Pulmonary artery endothelial cell (primary cell): ENCODE measurements around the gene FOXP1. TPM values are rescaled to one million over a fixed set of nuclear protein-coding genes. Genes with fewer than 3 reads are reported as not detected.
A peak's percentile ranks its signal among the peaks of the same experiment; 100 is the strongest.

ENCODE experiments used
- DNase-seq: peaks from one replicate; pipeline ENCODE4 v3.0.0-alpha.2; 2011; ENCODE audit warnings: low read depth, low spot score
- total RNA-seq: library from RNA; depleted of rRNA; stranded (reverse); fragments of >200 nt; gene quantifications from 2 replicates; pipeline ENCODE4 v1.2.3, GENCODE V29; 2014

The FOXP1 gene
- total RNA-seq, result 48.2 and 65.7 TPM in 2 replicates

DNA sequence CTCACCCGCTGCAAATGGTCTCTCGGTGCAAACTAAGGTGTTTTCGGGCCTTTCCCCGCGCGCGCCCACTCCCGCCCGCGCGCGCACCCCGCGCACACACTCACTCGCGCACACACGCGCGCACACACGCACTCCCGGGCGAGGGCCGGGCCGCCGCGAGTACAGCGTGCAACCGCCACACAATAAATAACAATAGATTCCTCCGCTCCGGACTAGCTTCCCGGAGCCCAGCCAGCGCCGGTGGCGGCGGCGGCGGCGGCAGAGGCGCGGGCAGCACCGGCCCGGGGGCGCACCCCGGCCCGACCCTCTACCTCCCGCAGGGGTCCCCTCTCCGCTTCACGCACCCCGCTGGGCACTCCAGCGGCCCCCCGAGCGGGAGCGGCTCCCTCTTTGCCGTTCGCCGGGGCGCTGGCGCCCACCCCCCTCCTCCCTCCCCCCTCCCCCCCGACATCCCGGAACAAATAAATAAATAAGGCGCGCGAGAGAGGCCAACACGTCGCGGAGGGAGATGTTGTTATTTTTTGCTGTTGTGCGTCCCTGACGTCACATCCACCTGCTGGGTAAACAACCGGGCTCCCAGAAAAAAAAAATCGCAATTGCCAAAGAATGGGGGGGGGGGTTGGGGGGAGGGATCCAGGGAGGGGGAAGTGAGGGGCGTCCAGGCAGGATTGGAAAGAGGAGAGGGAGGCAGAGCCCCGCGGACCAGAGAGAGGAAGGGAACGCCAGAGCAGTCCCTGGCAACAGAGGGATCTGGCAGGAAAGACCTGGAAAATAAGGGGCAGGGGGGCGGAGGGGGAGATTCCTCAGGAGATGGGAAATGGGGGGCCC lies at the start of gene FOXP1:
Gene FOXP1, minus strand, starts transcription at position 163 of the 828 bp plus-strand sequence. CDS start 385,347 bp downstream, outside the sequence.
- DNase-seq, result peak; percentile 68

DNA sequence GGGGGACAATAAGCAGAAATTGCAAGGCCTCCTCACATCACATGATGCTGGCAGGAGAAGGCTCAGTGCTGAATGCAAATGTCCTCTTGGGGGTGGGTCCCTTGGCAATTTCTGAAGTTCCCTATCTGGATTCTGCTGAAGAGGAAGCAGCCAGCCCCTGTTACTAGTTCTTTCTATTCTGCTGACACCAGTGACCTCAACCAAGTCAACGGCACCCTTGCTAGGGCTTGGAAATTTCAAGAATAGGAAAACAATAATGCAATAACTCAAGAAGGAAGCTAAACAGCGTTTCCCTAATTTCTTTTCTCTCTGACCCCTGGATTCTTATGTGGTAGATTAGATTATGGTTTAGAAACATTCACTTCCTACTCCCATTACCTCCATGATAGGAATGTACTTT lies 46.2 kb upstream of the FOXP1 start:
- DNase-seq, result no peak

DNA sequence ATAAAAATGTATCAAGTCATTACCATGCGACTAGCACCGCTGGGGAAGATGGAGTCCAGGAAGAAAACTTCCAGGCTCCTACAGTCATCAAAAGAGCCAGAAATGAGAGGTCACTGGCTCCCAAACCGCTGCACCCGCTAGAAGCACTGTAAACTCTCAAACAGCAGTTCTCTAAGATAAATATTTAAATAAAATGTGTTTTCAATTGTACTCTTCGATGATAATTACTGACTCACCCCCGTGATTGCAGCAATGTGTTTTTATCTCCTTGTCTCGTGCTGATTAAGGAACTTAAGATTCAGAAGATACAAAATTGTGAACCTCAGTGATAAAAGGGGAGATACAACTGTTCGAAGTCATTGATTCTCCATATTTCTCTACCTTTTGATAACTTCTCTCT lies 45.8 kb upstream of the FOXP1 start:
- no peak for DNase-seq

DNA sequence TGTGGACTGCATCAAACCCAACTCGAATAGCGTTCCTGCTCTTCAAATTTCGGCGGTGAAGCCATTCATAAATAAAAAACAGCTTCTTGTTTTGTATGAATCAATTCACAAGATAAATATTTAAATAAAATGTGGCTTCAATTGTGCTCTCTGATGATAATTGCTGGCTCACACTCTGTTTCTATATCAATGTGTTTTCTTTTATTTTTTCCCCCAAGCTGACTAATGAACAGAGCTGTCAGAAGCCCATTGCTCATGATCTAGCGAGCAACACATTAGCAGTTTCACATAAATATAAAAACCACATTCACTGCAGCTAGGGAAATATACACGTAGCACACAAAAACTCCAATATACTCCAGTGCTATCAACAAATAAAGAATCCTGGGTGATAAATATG lies 45.0 kb upstream of the FOXP1 start:
- no peak for DNase-seq

DNA sequence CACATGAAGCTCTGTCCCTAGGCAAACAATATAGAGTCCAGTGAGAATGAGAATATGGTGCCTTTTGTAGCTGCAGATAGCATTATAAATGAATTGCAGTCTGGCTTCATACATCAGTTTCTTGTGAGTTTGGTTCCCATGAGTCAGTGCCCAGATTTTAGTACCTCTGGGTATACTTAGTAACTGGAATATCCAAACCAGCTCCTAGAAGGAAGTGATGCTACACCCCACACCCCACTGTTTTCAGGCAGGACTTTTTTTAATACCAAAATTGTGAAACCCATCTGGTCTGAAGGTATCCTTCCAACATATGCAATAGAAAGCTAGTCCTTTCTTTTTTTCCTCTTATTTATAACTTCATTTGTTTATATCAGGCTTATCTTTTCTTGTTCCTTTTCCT lies 42.1 kb upstream of the FOXP1 start:
- no peak for DNase-seq

DNA sequence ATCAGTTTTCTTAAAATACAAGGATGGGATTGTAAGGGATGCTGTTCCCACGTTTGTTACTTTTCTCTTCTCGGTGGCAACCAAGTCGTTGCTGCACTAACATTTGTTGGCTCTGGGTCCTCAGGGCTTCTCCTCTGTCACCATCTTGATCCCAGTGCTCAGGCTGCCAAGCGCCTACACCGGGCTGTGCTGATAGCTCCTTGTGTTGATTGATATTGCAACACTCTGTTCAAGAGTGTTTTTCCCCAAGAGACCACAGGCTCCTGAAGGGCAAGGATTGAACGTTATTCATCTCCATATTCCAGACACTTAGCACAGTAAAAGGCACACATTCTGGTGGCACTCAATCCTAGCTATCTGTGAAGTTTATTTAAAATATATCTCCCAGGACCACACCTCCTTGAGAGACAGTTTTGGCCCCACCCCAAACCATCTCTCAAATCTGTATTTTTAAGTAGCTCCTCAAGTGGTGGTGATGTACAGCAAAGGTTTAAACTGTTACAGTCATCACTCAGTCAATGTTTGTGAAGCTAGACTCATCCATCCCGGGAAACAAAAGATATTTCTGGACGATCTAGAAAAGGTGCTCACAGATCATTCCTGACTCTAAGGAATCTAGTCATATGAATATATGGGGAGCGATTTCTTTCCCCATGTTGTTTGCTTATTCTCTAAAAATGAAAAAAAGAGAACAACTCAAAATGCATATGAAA lies 38.5 kb upstream of the FOXP1 start:
- DNase-seq, result no peak

DNA sequence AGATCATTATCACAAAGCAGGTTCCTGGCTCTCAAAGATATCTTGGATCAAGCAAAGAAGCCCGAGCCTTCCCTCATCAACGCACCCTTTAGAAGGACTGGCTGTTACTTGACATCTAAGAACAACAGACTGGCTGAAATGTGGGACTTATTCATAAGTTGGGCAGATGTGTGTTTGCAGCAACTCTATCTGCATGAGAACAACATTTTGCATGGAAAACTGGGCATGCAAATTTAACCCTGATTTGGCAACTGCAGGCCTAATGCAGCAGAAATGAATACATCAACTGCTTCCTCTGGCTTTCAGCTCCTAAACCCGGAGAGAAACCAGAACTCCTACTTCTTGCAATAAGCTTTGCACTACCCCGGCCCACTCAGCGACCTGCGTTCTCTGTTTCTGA lies 35.0 kb upstream of the FOXP1 start:
- DNase-seq, result no peak

DNA sequence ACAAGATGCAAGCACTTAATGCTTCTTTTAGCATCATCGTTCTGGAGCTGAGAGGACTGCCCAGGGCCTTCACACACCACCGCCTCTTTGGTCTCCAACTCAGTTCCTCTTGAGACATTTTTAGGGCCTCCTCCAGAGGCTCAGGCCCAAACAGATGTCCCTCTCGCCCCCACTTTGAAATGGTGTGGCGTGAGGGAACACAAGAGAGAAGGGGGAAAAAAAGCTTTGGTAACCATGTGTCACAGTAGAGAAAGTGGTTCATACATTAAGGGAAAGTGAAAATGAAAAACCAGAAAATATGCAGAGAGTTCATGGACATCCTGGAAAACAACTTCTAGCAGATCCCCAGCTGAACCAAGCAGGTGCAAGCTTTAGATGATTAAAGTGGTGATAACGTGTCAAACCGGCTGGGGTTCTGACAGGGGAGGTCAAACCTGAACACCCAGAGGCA lies 33.1 kb upstream of the FOXP1 start:
- no peak for DNase-seq

DNA sequence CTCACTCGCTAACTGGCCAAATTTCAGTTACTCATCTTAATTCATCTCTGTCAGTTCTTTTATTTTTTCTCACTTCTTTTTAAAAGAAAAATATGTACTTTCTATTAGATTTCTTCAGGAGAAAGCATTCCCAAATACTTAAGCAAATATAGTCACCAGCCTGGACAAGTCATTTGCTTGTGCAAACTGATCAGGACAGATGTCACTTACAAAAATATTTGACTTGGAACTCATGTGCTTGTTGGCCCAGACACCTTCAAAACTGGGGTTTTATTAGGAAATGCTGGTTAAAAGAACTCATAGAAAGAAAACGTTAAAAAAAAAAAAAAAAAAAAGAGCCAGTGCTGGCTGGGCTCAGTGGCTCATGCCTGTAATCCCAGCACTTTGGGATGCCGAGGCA lies 31.3 kb upstream of the FOXP1 start:
- no peak for DNase-seq

DNA sequence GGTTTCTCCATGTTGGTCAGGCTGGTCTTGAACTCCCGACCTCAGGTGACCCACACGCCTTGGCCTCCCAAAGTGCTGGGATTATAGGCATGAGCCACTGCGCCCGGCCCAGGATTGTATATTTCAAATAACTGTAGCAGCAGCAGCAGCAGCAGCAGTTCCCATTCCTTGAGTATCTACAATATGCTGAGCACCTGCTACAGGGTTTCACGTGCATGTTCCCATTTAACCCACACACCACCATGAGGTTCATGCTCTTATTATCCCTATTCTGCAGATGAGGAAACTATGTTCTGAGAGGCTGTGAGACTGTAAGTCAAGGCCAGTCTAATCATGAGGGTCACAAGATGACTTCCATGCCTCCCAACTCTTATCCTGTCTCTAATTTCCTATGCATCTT lies 30.9 kb upstream of the FOXP1 start:
- no peak for DNase-seq

DNA sequence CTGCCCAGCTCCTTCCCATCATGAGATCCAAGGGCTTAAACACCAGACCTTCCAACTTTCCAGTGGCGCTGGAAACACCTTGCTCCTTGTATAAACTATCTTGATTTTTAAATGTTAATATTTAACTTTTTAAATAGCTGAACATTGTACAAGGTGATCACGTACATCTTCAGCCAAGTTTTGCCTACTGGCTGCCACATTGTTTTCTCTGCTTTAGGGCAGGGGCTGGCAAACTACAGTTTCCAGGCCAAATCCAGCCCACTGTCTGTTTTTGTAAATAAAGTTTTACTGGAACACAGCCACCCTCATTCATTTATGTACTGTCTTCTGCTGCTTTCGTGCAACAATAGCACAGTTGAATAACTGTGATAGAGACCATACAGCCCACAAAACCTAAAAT lies 27.6 kb upstream of the FOXP1 start:
- DNase-seq, result no peak

DNA sequence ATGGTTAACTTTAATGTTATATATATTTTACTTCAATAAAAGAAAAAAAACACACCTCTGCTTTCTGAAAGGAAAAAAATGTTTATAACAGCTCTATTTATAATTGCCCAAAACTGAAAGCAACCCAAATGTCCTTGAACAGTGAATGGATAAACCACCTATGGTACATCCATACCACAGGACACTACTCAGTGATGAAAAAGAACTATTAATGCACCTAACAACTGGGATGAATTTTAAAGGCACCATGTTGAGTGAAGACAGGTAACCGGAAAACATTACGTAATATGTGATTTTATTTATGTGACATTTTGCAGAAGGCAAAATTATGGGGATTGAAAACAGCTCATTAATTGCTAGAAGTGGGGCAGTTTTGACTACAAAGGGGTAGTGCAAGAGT lies 23.8 kb upstream of the FOXP1 start:
- no peak for DNase-seq

DNA sequence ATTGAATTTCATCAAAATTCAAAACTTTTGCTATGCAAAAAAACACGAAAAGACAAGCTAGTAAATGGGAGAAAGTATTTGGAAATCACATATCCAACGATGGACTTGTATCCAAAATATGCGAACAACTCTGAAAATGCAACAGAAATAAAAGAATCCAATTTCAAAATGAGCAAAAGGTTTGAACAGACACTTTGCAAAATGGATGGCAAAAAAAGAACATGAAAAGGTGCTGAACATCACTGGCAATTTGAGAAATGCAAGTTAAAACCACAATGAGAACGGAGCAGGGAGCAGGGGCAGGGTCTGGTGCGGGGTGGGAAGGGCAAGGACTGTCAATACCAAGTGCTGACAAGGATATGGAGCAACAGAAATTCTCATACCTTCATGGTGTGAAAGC lies 23.1 kb upstream of the FOXP1 start:
- no peak for DNase-seq

DNA sequence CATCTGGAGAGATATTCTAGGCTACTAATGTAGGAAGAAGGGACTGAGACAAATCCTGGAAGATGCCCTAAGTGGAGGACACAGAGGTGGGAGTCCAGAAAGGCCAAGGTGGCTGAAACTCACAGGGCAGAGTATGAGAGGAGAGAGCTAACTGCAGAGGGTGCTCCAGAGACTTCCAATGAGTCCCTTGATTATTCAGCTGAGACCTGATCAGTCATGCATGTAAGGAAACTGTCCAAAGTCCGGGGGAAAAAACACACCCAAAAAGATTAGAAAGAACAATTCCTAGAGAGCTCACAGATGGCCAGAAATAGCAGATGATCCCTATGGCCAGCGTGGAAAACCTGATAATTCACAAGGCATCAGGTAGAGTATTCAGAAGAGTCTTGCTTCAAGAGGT lies 18.7 kb upstream of the FOXP1 start:
- DNase-seq, result no peak

DNA sequence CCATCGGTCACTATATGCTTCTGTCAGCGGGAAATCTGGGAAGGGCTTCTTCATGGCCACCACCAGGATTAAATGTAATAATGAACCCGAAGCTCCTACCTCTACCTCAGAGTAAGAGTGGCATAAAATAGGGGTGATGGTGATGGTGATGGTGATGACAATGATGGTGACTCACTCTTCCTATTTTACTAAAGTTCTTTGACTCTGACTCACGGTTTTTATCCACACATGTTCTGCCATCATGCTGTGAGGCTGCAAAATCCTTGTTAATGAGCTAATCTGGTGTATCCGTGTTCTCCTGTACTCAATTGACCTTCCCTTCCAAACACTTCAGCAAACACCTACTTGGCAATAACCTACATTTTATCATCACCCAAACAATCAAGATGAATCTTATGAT lies 18.3 kb upstream of the FOXP1 start:
- no peak for DNase-seq

DNA sequence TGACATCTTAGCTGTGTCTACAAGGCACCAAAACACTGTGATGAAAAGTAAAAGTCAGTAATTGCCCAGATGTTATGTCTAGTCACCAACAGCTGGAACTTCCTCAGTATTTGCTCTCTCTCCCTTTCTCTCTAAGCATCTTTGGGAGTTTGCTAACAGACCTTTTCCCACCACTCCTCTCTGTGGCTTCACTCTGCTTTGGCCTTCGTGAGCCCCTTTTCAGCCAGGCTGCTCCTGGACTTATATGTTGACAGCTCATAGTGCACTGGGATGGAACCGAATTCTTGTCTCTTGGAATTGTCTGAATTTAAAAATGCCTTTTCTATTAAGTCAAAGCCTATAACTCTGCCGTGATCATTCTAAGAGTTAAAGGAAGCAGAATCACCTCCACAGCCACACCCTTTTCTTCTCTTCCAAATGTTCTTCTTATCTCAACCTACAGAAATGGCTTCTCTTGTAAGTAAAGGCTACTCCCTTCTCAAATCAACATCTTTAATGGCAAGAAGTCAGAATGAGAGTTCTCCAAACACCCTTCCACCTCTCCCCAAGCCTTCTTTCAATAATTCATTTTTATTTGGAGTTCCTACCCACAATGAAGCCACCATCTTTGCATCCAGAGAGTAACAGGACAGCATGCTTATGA lies 17.2 kb upstream of the FOXP1 start:
- no peak for DNase-seq

DNA sequence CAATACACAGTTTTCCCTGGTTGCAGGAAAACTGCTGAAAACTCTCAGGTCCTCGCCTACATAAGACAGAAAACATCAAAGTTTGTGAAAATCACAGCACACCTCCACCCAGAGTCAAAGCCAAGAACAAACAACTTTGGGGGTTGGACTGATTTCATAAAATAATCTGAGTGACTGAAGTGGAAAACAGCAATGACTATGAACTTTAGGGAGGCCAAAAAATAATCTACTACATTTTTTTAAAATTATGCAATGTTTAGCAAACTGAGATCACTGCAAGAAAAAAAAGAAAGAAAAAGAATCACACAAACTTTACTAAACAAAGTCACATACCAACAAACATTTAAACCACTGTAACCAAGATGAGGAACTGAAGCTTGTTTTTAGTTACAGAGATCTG lies 15.9 kb upstream of the FOXP1 start:
- DNase-seq, result no peak

DNA sequence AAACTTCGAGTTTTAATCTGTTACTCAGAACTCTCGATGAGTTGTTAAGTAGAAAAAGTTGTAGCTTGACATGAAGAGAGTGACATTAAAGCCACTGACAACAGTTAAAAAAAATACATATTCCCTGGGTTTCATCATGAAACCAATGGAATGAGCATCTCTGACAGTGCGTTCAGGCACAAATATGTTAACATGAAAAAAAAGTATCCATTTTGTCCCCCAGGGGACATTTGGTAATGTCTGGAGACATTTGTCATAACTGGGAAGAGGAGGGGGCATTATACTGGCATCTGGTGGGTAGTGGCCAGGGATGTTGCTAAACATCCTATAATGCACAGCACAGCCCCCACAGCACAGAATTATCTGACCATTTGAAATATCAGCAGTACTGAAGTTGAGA lies 14.8 kb upstream of the FOXP1 start:
- DNase-seq, result no peak

DNA sequence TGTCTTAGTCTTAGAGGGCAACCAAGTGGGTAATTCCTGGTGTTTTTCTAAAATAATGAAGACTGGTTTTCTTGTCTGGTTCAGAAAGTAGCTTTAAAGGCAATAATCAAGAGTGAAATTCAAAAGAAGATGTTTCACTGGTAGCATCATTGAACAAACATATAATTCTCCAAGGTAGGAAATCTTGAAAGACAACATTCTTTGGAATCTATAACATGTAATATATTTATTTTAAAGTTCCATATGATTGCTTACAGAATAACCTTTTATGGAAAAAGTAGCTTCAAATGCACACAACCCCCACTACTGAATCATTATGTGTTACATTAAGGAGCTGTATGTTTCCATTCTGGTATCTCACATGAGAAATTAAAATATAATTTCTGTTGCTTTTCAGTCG lies 13.8 kb upstream of the FOXP1 start:
- DNase-seq, result no peak

DNA sequence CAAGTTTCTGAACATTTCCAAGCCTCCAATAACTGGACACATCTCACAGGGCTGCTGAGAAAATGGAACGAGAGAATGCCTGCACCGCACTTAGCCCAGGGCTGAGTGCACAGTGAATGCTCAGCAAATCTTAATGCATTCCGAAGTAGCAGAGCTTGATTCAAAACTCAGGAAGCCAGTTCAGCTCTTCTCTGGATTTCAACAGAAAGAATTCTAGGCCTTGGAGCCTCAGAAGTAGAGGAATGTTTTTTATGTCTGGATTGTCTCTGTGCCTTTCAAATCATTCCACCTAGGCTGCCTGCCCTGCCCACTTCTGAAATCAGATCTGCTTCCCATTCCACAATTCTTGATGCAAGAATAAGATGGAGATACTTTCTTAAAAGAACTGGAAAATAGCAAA lies 9.6 kb upstream of the FOXP1 start:
- DNase-seq, result no peak

DNA sequence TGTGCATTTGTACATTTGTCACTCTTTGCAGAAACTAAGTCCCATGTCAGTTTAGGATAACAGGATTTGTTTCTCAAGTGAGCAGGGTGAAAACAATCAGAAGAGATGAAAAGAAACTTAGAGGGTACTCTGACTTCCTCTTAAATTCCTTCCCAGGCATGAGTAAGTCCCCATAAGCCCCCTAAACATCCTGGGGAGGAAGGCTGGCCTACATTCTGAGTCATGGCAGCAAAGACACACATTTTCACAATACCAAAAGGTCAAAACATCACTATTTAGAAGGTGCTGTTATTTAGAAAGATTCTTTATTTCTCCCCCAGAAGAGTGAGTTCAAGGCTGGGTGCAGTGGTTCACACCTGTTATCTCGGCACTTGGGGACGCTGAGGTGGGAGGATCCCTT lies 7.6 kb upstream of the FOXP1 start:
- no peak for DNase-seq

DNA sequence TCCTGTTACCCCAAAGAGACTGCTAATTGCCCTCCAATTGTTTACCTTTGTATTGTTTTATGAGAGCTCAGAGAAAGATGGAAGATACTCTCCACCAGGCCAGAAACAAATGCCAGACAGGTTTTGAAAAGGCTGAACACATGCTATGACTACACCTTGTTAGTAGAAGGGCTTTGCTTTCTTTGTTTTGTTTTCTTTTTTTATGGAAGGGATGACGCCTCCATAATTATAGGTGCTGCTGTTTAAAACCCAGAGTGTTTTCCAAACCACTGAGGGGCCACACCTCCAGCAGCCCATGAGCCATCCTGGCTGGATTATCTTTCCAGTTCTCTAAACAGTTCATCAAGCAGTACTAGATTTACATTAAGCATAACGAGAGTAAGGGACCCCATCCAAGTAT lies 5.6 kb upstream of the FOXP1 start:
- no peak for DNase-seq

DNA sequence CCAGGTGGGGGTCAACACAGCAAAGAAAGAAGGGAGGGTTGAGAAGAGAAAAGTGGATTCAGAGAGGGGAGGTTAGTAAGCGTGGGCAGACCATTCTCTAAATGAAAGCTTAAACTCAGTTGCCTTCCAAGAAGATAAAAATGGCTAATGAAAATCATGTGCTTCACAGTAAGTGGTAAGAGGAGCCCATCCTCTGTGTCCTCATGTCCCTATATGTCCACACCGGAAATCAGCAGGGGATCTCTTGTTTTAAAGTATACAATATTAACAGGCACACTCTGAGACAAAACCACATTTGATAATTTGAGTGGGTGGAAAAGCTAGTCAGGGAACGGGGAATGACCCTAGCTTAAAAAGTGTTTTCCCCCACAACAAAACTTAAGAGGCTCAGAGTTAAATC lies 4.4 kb upstream of the FOXP1 start:
- DNase-seq, result no peak
